Caco-2 (cell line): Measurements from ENCODE around the gene NRDC. TPM values are rescaled to one million over a fixed set of nuclear protein-coding genes. Genes with fewer than 3 reads are reported as not detected.
"Not testable (repeated sequence)": the region's sequence is repeated elsewhere in the genome, so short reads cannot be mapped to it uniquely, and the experiment has no call there.

Experiments used
- BruUV-seq: library from RNA; stranded (reverse); fragments of 400-500 nt; replicated peaks from 2 replicates; lab custom pipeline; 2021; lab: Mats Ljungman, UMichigan
- CTCF ChIA-PET: fragments of 300-600 bp; sonication (Branson Sonifier 250); formaldehyde crosslinking; loops from one replicate; lab custom pipeline; 2022; ENCODE audit warnings: antibody characterized with exemption; lab: Charles Lee
- POLR2A ChIA-PET: fragments of 300-600 bp; sonication (Branson Sonifier 250); formaldehyde crosslinking; loops from one replicate; lab custom pipeline; 2022; ENCODE audit warnings: antibody characterized with exemption; lab: Charles Lee
- DNase-seq, 2 experiments: peaks; one replicate each; pipeline versions ENCODE4 v3.0.0 to v3.0.0-alpha.2; 2020 to 2022
- H3K27me3 ChIP-seq: replicated peaks from 2 replicates; pipeline ENCODE4 v1.6.0; 2011; ENCODE audit warnings: low read length; ENCODE audit not compliant: control insufficient read depth, insufficient read depth
- H3K36me3 ChIP-seq: 2 replicates; pipeline ENCODE4 v1.5.1; 2011; ENCODE audit warnings: low read length; ENCODE audit not compliant: control insufficient read depth, insufficient read depth
- H3K4me1 ChIP-seq: fragments of 250-450 bp; sonication (Bioruptor Pico); 2 replicates; pipeline ENCODE4 v1.5.1; 2020; ENCODE audit warnings: mild to moderate bottlenecking
- H3K4me3 ChIP-seq: 2 replicates; pipeline ENCODE4 v1.5.1; 2011; ENCODE audit warnings: low read depth, mild to moderate bottlenecking, control low read depth, low read length
- H3K9me3 ChIP-seq: fragments of 250-450 bp; sonication (Bioruptor Pico); 2 replicates; pipeline ENCODE4 v1.5.1; 2020; ENCODE audit warnings: mild to moderate bottlenecking, moderate library complexity
- H3K27ac Mint-ChIP-seq: one replicate; pipeline ENCODE4 v1.8.0; 2022; ENCODE audit warnings: mixed read lengths; ENCODE audit not compliant: unreplicated experiment
- H3K27me3 Mint-ChIP-seq: one replicate; pipeline ENCODE4 v1.8.0; 2022; ENCODE audit warnings: mixed read lengths; ENCODE audit not compliant: insufficient read depth, unreplicated experiment
- H3K36me3 Mint-ChIP-seq: one replicate; pipeline ENCODE4 v1.8.0; 2022; ENCODE audit warnings: mild to moderate bottlenecking, mixed read lengths; ENCODE audit not compliant: insufficient read depth, unreplicated experiment
- H3K4me1 Mint-ChIP-seq: one replicate; pipeline ENCODE4 v1.8.0; 2022; ENCODE audit warnings: low read depth, mixed read lengths; ENCODE audit not compliant: unreplicated experiment
- H3K4me3 Mint-ChIP-seq: one replicate; pipeline ENCODE4 v1.8.0; 2022; ENCODE audit warnings: mild to moderate bottlenecking, moderate library complexity, mixed read lengths; ENCODE audit not compliant: unreplicated experiment
- H3K9me3 Mint-ChIP-seq: one replicate; pipeline ENCODE4 v1.8.0; 2022; ENCODE audit warnings: mixed read lengths; ENCODE audit not compliant: unreplicated experiment
- intact Hi-C: fragments of 100-400 bp; cut with micrococcal nuclease; formaldehyde crosslinking; loops from one replicate; pipeline ENCODE4 v1.10.0; 2022; ENCODE audit not compliant: unreplicated experiment
- total RNA-seq: library from RNA; stranded (reverse); gene quantifications from 2 replicates; pipeline ENCODE4 v1.2.3, GENCODE V29; 2022
- TF ChIP-seq, protein P1 (sequence below), 2 experiments: fragments of 200-600 bp in 1 of 2; IDR thresholded peaks; 1 replicate in 1 of 2; 2 replicates in 1 of 2; pipeline versions ENCODE4 v1.5.1 to v1.8.0; 2011 to 2022; ENCODE audit warnings: antibody characterized with exemption in 1 of 2, control low read depth in 1 of 2, inconsistent platforms in 1 of 2, low read depth in 1 of 2, low read length in 1 of 2, mild to moderate bottlenecking in 1 of 2, moderate library complexity in 1 of 2; ENCODE audit not compliant: insufficient read depth in 1 of 2, severe bottlenecking in 1 of 2, unreplicated experiment in 1 of 2

The NRDC gene
- total RNA-seq, 1 experiment from 2014 or later: 109 TPM

DNA sequence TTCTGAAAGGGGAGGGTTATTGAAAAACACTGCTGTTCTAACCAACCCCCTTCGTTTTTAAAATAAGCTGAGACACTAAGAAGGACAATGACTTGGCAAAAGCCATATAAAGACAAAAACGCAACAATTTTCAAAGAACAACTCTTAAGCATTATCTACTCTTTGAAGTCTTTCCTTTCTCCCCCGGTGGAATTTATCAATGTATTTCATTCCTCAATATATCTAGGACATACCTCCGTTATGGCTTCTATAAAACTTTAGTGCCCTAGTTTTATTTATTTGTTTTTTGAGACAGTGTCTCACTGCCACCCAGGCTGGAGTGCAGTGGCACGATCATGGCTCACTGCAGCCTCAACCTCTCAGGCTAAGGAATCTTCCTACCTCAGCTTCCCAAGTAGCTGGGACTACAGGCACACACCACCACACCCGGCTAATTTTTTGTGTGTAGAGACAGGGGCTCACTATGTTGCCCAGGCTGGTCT, 3.2 kb downstream of the NRDC start:
- H3K9me3 ChIP-seq: no peaks in the 10 kb centered on the region
- Mint-ChIP-seq H3K4me1 (peaks cover 7% of the 10 kb centered on the region), H3K36me3 (peaks cover 6% of the 10 kb centered on the region), H3K4me3 (no peak overlapping the region), H3K9me3 (no peaks in the 10 kb centered on the region), H3K27ac (no peak overlapping the region), H3K27me3 (no peaks in the 10 kb centered on the region)
- no peak overlapping the region for H3K4me3 ChIP-seq
- ChIA-PET POLR2A (no interaction called here), CTCF (no interaction called here)
- TF ChIP-seq, protein P1, sequence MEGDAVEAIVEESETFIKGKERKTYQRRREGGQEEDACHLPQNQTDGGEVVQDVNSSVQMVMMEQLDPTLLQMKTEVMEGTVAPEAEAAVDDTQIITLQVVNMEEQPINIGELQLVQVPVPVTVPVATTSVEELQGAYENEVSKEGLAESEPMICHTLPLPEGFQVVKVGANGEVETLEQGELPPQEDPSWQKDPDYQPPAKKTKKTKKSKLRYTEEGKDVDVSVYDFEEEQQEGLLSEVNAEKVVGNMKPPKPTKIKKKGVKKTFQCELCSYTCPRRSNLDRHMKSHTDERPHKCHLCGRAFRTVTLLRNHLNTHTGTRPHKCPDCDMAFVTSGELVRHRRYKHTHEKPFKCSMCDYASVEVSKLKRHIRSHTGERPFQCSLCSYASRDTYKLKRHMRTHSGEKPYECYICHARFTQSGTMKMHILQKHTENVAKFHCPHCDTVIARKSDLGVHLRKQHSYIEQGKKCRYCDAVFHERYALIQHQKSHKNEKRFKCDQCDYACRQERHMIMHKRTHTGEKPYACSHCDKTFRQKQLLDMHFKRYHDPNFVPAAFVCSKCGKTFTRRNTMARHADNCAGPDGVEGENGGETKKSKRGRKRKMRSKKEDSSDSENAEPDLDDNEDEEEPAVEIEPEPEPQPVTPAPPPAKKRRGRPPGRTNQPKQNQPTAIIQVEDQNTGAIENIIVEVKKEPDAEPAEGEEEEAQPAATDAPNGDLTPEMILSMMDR (IDR thresholded peaks at IDR 0.05; ENCODE audit: insufficient read depth in 1 of 2, low read depth in 1 of 2, low read length in 1 of 2, severe bottlenecking in 1 of 2, unreplicated experiment in 1 of 2): no peak
- no peaks in the 10 kb centered on the region for H3K27me3 ChIP-seq
- no peaks in the 10 kb centered on the region for H3K36me3 ChIP-seq
- intact Hi-C loops: no loop called here
- no peaks in the 10 kb centered on the region for H3K4me1 ChIP-seq
- no TSS peak for BruUV-seq
- no peak for DNase-seq

DNA sequence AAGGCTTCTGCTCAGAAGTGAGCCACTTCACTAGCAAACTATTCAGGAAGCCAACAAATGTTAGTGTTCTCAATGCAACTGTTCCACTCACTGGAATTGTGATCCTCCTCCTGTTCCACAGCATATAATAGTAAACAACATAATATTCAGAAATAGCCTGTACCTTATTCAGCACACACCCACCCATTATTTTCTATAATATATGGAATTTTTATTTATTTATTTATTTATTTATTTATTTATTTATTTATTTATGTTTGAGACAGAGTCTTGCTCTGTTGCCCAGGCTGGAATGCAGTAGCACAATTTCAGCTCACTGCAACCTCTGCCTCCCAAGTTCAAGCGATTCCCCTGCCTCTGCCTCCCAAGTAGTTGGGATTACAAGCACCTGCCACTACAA, 5.3 kb downstream of the NRDC start:
- H3K4me3 ChIP-seq, H3K9me3 ChIP-seq, H3K27me3 ChIP-seq, CTCF ChIA-PET, H3K9me3 Mint-ChIP-seq, DNase-seq, H3K36me3 ChIP-seq, H3K4me1 ChIP-seq, BruUV-seq, H3K36me3 Mint-ChIP-seq, H3K27me3 Mint-ChIP-seq, POLR2A ChIA-PET, H3K27ac Mint-ChIP-seq, H3K4me1 Mint-ChIP-seq, intact Hi-C loops, H3K4me3 Mint-ChIP-seq: not testable (repeated sequence)

DNA sequence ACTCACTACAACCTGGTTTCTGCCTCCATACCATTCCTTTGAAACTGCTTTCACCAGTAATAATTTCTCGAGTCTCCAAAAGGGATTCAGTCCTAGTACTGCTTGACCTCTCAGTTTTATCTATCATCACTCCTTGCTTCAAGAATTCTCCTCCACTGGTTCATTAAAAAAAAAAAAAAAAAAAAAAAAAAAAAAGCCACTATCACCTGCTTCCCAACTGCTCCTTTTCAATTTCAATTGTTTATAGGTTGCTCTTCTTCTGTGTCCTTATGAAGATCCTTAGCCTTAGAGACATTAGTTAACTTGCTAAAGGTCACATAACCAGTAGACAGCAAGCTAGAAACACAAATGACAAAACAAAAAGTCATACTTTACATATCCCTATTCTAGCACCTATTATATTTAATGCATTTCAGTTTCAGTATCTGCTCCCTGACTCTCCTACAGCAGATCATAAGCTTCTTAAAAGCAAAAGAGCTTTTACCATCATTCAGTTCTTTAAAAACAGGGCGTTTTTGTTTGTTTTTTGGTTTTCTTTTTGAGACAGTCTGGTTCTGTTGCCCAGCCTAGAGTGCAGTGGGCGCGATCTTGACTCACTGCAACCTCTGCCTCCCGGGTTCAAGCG, 7.1 kb downstream of the NRDC start:
- ChIA-PET CTCF (no interaction called here), POLR2A (interaction anchor here (0.8 kb wide), 1 partner anchor 87 kb away, joined by 3 read pairs; no protein-coding TSS in a partner anchor)
- Histone ChIP-seq H3K27me3 (no peaks in the 10 kb centered on the region), H3K9me3 (no peaks in the 10 kb centered on the region), H3K36me3 (no peaks in the 10 kb centered on the region), H3K4me3 (no peak overlapping the region), H3K4me1 (no peaks in the 10 kb centered on the region)
- Mint-ChIP-seq H3K9me3 (no peaks in the 10 kb centered on the region), H3K4me1 (peaks cover 21% of the 10 kb centered on the region), H3K27me3 (no peaks in the 10 kb centered on the region), H3K27ac (no peak overlapping the region), H3K36me3 (peaks cover 6% of the 10 kb centered on the region), H3K4me3 (no peak overlapping the region)
- BruUV-seq: no TSS peak
- TF ChIP-seq, protein P1 (IDR thresholded peaks at IDR 0.05; ENCODE audit: insufficient read depth in 1 of 2, low read depth in 1 of 2, low read length in 1 of 2, severe bottlenecking in 1 of 2, unreplicated experiment in 1 of 2): no peak
- intact Hi-C loops: no loop called here
- no peak for DNase-seq
